RCC 7860 (cell line): Measurements from ENCODE around the gene HOXD12.

Experiments used
- DNase-seq: peaks from one replicate; pipeline ENCODE4 v3.0.0-alpha.2; 2015; ENCODE audit warnings: low spot score
- FAIRE-seq: peaks from 2 replicates; lab custom pipeline; 2012; peaks lifted over from hg19 to GRCh38; lab: Jason Lieb, UNC

The HOXD12 gene

DNA sequence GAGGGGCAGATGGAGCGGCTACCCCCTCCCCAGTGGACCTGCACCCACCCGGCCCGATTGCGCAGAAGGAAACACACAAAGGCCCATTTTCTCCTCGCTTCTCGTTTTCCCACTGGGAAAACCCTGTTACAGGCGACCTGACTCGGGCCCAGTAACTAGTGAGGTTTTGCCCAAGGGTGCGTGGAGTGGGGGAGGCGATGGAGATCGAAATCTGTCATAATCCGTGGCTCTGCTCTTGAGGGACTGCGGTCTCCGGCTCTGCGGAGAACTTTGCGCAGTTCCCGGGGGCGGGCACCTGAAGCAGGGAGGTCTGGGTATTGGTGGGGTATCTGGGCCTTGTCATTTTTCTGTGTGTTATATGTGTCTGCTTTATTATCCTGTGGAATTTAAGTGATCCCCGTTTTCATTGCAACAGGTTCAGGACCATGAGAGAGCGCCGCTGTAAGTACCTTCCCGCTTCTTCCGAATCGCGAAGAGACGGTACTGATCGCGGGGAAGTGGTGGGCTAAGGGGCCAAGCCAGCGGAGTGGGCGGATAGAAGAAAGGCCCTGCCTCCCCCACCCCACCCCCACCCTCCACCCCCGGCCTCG is 47.7 kb downstream of the HOXD12 start:
- DNase-seq = no peak
- no peak for FAIRE-seq

DNA sequence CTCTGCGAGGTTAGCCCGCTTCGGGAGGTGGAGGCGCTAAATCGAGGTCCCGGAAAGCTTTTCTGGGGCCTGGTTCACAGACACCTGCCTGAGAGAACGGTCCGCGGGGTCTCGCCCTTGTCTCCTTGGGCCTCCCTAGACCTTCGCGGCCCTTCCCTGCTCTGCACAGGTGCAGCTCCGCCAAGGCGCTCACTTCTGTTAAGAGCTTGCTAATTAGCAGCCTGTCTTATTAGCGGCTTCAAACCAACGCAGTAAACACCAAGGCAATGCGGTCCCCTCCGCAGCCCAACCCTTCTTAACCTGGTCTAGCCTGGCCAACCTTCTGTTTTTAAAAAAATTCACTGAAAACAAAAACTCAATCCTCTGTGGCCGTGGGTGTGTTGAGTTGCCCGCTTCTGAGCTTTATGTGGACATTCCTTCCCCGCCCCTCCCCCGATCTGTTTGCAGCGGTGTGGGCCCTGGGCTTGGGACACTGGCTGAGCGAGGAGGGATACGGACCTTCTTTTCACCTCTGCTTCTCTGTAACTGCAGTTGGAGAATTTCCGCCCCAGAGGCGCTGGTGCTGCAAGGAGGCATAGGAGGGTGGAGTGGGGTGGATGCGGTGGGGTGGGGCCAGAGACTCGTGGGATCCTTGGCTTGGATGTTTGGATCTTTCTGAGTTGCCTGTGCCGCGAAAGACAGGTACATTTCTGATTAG is 48.4 kb downstream of the HOXD12 start:
- FAIRE-seq (no peak), DNase-seq (no peak)

DNA sequence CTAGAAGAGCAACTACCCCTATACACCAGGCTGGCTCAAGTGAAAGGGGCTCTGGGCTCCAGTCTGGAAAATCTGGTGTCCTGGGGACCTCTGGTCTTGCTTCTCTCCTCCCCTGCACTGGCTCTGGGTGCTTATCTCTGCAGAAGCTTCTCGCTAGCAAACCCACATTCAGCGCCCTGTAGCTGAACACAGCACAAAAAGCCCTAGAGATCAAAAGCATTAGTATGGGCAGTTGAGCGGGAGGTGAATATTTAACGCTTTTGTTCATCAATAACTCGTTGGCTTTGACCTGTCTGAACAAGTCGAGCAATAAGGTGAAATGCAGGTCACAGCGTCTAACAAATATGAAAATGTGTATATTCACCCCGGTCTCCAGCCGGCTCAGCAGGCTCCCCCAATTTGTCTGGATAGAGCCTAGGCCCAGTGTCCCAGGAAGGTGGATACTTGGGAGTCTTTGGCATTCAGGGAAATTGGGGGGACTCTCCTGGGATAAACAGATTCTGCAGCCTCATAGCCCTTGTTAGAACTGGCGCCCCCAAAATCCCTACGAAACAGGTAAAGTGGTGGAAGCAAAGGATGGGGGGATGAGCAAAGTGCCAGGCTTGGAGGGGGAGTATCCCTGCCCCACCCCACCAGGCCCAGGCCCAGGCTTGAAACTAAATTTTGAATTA is 49.3 kb downstream of the HOXD12 start:
- DNase-seq = no peak

GRCh38 chr2:176149481-176149938 is 49.9 kb downstream of the HOXD12 start:
- no peak for DNase-seq
- FAIRE-seq = no peak

More for the DNA sequence above, 49.3 kb downstream of the HOXD12 start:
- no peak for FAIRE-seq

DNA sequence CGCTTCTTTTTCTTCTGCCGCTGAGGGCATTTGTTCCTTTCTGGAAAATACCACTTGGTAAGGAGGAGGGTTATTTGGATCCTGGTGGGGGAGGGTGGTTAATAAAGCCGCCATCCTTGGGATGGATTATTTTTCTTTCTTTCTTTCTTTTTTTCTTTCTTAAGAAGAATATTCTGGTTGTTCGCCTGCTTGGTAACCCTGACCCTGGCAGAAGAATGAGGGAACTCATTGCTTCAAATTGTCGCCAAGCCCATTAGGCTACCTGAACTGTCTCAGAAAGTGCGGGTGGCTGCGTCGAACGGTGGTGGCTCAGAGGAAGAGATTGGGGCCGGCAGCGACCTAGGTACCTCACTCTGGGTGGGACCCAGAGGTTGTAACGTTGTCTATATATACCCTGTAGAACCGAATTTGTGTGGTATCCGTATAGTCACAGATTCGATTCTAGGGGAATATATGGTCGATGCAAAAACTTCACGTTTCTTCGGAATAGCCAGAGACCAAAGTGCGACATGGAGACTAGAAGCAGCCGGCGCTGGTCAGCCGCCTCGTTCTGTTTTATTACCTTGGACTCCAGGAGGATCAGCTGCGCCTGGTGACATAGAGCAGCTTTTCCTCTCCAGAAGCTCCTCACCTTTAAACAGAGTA is 50.5 kb downstream of the HOXD12 start:
- no peak for FAIRE-seq
- no peak for DNase-seq

GRCh38 chr2:176150584-176151441 is 51.2 kb downstream of the HOXD12 start:
- FAIRE-seq = no peak
- no peak for DNase-seq

DNA sequence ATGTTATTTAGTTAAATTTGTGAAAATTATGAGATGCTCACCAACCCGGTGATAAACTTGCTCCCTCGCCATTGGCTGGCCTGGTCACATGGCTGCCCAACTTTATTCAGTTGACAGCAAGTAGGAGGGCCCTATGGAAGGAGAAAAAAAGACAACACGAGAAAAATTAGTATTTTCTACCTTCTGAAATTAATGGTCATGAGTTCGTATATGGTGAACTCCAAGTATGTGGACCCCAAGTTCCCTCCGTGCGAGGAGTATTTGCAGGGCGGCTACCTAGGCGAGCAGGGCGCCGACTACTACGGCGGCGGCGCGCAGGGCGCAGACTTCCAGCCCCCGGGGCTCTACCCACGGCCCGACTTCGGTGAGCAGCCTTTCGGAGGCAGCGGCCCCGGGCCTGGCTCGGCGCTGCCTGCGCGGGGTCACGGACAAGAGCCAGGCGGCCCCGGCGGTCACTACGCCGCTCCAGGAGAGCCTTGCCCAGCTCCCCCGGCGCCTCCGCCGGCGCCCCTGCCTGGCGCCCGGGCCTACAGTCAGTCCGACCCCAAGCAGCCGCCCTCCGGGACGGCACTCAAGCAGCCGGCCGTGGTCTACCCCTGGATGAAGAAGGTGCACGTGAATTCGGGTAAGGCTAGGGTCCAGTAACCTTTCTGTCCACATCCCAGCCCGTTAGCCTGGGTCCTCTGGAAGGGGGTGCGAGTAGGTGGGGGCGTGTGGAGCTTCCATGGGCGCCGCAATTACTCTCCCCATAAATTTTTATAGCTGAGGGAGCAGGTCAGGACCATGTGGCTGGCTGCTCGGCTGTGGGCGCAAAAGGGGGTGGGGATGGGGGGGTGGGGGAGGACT is 52.1 kb downstream of the HOXD12 start, which contains the start of gene HOXD4:
Gene HOXD4 (plus strand): TSS at position 109 of the 846 bp plus-strand sequence. CDS start 84 bp downstream, at position 193.
- peak; percentile 45 for FAIRE-seq
- DNase-seq = no peak
